ENCODE results near the gene BCL11B.

The BCL11B gene

GRCh38 chr14:99181804-99182520 lies 90.0 kb downstream of the BCL11B start:
- no peak for DNase-seq (ENCODE audit: low spot score)

GRCh38 chr14:99181241-99181640 lies 90.8 kb downstream of the BCL11B start:
- no peak for DNase-seq (ENCODE audit: low spot score)

GRCh38 chr14:99179946-99180345 lies 92.1 kb downstream of the BCL11B start:
- no peak for DNase-seq (ENCODE audit: low spot score)

GRCh38 chr14:99179506-99179905 lies 92.5 kb downstream of the BCL11B start:
- no peak for DNase-seq (ENCODE audit: low spot score)

- DNase-seq (ENCODE audit: low spot score): no peak
These were observed 93.8 kb downstream of the BCL11B start for GRCh38 chr14:99177886-99178835.

GRCh38 chr14:99177046-99177655 lies 94.8 kb downstream of the BCL11B start:
- DNase-seq (ENCODE audit: low spot score): no peak

- DNase-seq (ENCODE audit: low spot score): no peak
These were observed 95.6 kb downstream of the BCL11B start for GRCh38 chr14:99176156-99176945.

- DNase-seq (ENCODE audit: low spot score): no peak
These were observed 96.5 kb downstream of the BCL11B start for GRCh38 chr14:99175331-99176155.

GRCh38 chr14:99174770-99175319 lies 97.2 kb downstream of the BCL11B start:
- DNase-seq (ENCODE audit: low spot score): no peak

GRCh38 chr14:99174081-99174769 lies 97.8 kb downstream of the BCL11B start:
- DNase-seq (ENCODE audit: low spot score): no peak

GRCh38 chr14:99173506-99173905 lies 98.5 kb downstream of the BCL11B start:
- no peak for DNase-seq (ENCODE audit: low spot score)

- DNase-seq (ENCODE audit: low spot score): no peak
These were observed 98.9 kb downstream of the BCL11B start for GRCh38 chr14:99173086-99173485.

GRCh38 chr14:99171396-99171795 lies 100.6 kb downstream of the BCL11B start:
- no peak for DNase-seq (ENCODE audit: low spot score)

- DNase-seq (ENCODE audit: low spot score): no peak
These were observed 102.1 kb downstream of the BCL11B start for GRCh38 chr14:99169776-99170356.

- DNase-seq (ENCODE audit: low spot score): no peak
These were observed 103.7 kb downstream of the BCL11B start for GRCh38 chr14:99168330-99168729.

- DNase-seq (ENCODE audit: low spot score): no peak
These were observed 105.5 kb downstream of the BCL11B start for GRCh38 chr14:99166506-99166905.

GRCh38 chr14:99164712-99165111 lies 107.3 kb downstream of the BCL11B start:
- DNase-seq (ENCODE audit: low spot score): no peak

GRCh38 chr14:99163446-99163845 lies 108.6 kb downstream of the BCL11B start:
- no peak for DNase-seq (ENCODE audit: low spot score)

All from hematopoietic multipotent progenitor cell treated with erythropoietin and hydrocortisone succinate and interleukin-3 and kit ligand, for 15 days (in vitro differentiated cells).